IMR-90 (cell line): Measurements from ENCODE around the gene FCHO1. TPM values are rescaled to one million over a fixed set of nuclear protein-coding genes. Genes with fewer than 3 reads are reported as not detected.
A peak's percentile ranks its signal among the peaks of the same experiment; 100 is the strongest.

Experiments used
- ATAC-seq: fragments of 200-7000 bp; cut with Tn5 transposase; 2 replicates; pipeline ENCODE4 v1.9.1; 2020; ENCODE audit warnings: low read depth, mild to moderate bottlenecking, moderate library complexity
- BruUV-seq: library from RNA; stranded (reverse); fragments of 400-500 nt; replicated peaks from 2 replicates; lab custom pipeline; 2021; lab: Mats Ljungman, UMichigan
- CTCF ChIA-PET: fragments of 300-600 bp; formaldehyde crosslinking; extraction: SDS; loops from one replicate; lab custom pipeline; 2021; ENCODE audit warnings: antibody characterized with exemption; lab: Yijun Ruan, JAX
- POLR2A ChIA-PET: fragments of 300-600 bp; sonication (Branson Sonifier 250); formaldehyde crosslinking; loops from one replicate; lab custom pipeline; 2022; ENCODE audit warnings: antibody characterized with exemption; ENCODE audit not compliant: unreplicated experiment; lab: Charles Lee
- DNase-seq: peaks from one replicate; pipeline ENCODE4 v3.0.0; 2013
- H2AFZ ChIP-seq: replicated peaks from 2 replicates; pipeline ENCODE3; 2013; ENCODE audit warnings: low read length, mild to moderate bottlenecking; ENCODE audit not compliant: poor library complexity
- H2AK5ac ChIP-seq: 2 replicates; pipeline ENCODE4 v1.6.1; 2013; ENCODE audit warnings: low read depth, low read length, inconsistent platforms
- H2AK9ac ChIP-seq: replicated peaks from 2 replicates; pipeline ENCODE3; 2013; ENCODE audit warnings: mild to moderate bottlenecking, low read depth, low read length, moderate library complexity; ENCODE audit not compliant: poor library complexity
- H2BK120ac ChIP-seq: 2 replicates; pipeline ENCODE4 v1.6.1; 2013; ENCODE audit warnings: low read depth, low read length, inconsistent platforms
- H2BK15ac ChIP-seq: 3 replicates; pipeline ENCODE4 v1.6.1; 2013; ENCODE audit warnings: low read depth, low read length, inconsistent platforms
- H2BK20ac ChIP-seq: 2 replicates; pipeline ENCODE4 v1.6.1; 2013; ENCODE audit warnings: low read depth, mild to moderate bottlenecking, inconsistent platforms, low read length, moderate library complexity
- H2BK5ac ChIP-seq: 2 replicates; pipeline ENCODE4 v1.6.1; 2013; ENCODE audit warnings: mild to moderate bottlenecking, low read depth, low read length, inconsistent platforms; ENCODE audit not compliant: poor library complexity, severe bottlenecking
- H3K14ac ChIP-seq: replicated peaks from 2 replicates; pipeline ENCODE4 v1.6.1; 2013; ENCODE audit warnings: low read depth, low read length, inconsistent platforms
- H3K18ac ChIP-seq: 2 replicates; pipeline ENCODE4 v1.6.1; 2013; ENCODE audit warnings: low read depth, low read length, control low read depth
- H3K23ac ChIP-seq: 2 replicates; pipeline ENCODE4 v1.6.1; 2013; ENCODE audit warnings: low read depth, low read length, inconsistent platforms
- H3K27ac ChIP-seq: 2 replicates; pipeline ENCODE4 v1.5.1; 2013; ENCODE audit warnings: mild to moderate bottlenecking, control low read depth, low read length; ENCODE audit not compliant: insufficient read depth
- H3K27me3 ChIP-seq: 2 replicates; pipeline ENCODE4 v1.6.1; 2013; ENCODE audit warnings: low read length; ENCODE audit not compliant: control insufficient read depth, insufficient read depth
- H3K36me3 ChIP-seq: 2 replicates; pipeline ENCODE4 v1.6.1; 2013; ENCODE audit warnings: low read length, mixed read lengths; ENCODE audit not compliant: control insufficient read depth, insufficient read depth
- H3K4ac ChIP-seq: 2 replicates; pipeline ENCODE4 v1.6.1; 2013; ENCODE audit warnings: low read depth, low read length, inconsistent platforms
- H3K4me1 ChIP-seq: 2 replicates; pipeline ENCODE4 v1.6.1; 2013; ENCODE audit warnings: low read length, mixed read lengths; ENCODE audit not compliant: control insufficient read depth, insufficient read depth
- H3K4me2 ChIP-seq: 2 replicates; pipeline ENCODE4 v1.6.1; 2013; ENCODE audit warnings: low read depth, mild to moderate bottlenecking, control low read depth, low read length, moderate library complexity
- H3K4me3 ChIP-seq: 2 replicates; pipeline ENCODE4 v1.5.1; 2013; ENCODE audit warnings: low read depth, mild to moderate bottlenecking, control low read depth, low read length, moderate library complexity; ENCODE audit not compliant: insufficient read depth
- H3K56ac ChIP-seq: 2 replicates; pipeline ENCODE4 v1.6.1; 2013; ENCODE audit warnings: low read length, inconsistent platforms; ENCODE audit not compliant: insufficient read depth; ENCODE audit errors: extremely low read depth
- H3K79me1 ChIP-seq, 2 experiments: 2 replicates each; pipeline ENCODE4 v1.6.1; 2013; ENCODE audit warnings: low read length in 2 of 2, inconsistent platforms in 1 of 2, low read depth in 1 of 2
- H3K9ac ChIP-seq: 2 replicates; pipeline ENCODE4 v1.6.1; 2013; ENCODE audit warnings: low read depth, low read length, control low read depth
- H3K9me1 ChIP-seq: 2 replicates; pipeline ENCODE4 v1.6.1; 2013; ENCODE audit warnings: low read length, inconsistent platforms; ENCODE audit not compliant: insufficient read depth
- H3K9me3 ChIP-seq: 2 replicates; pipeline ENCODE4 v1.6.1; 2013; ENCODE audit warnings: low read length; ENCODE audit not compliant: control insufficient read depth, insufficient read depth
- H4K20me1 ChIP-seq: 2 replicates; pipeline ENCODE4 v1.6.1; 2013; ENCODE audit warnings: low read length, inconsistent platforms; ENCODE audit not compliant: insufficient read depth
- H4K5ac ChIP-seq: 2 replicates; pipeline ENCODE4 v1.6.1; 2013; ENCODE audit warnings: mild to moderate bottlenecking, low read depth, low read length, control low read depth
- H4K8ac ChIP-seq, 2 experiments: 2 replicates each; pipeline ENCODE4 v1.6.1; 2013; ENCODE audit warnings: low read depth in 2 of 2, low read length in 2 of 2, control low read depth in 1 of 2, inconsistent platforms in 1 of 2
- H4K91ac ChIP-seq: 2 replicates; pipeline ENCODE4 v1.6.1; 2013; ENCODE audit warnings: low read depth, low read length, inconsistent platforms; ENCODE audit not compliant: insufficient read depth
- BHLHE40 ChIP-seq: fragments of 150-350 bp; IDR thresholded peaks from 2 replicates; pipeline ENCODE4 v1.6.1; 2016; ENCODE audit warnings: mild to moderate bottlenecking, low read depth, low read length
- MXI1 ChIP-seq: IDR thresholded peaks from 2 replicates; pipeline ENCODE4 v1.6.1; 2012; ENCODE audit warnings: low read depth, mild to moderate bottlenecking, low read length, moderate library complexity, borderline replicate concordance
- POLR2A ChIP-seq: IDR thresholded peaks from 2 replicates; pipeline ENCODE4 v1.6.1; 2012; ENCODE audit warnings: mild to moderate bottlenecking, low read depth, low read length
- RAD21 ChIP-seq: IDR thresholded peaks from 2 replicates; pipeline ENCODE4 v1.6.1; 2012; ENCODE audit warnings: low read length, improper control_type of control experiment
- RCOR1 ChIP-seq: IDR thresholded peaks from 2 replicates; pipeline ENCODE4 v1.6.1; 2012; ENCODE audit warnings: mild to moderate bottlenecking, low read length, improper control_type of control experiment; ENCODE audit not compliant: insufficient replicate concordance
- RFX5 ChIP-seq: IDR thresholded peaks from 2 replicates; pipeline ENCODE4 v1.8.0; 2012; ENCODE audit warnings: low read depth, mild to moderate bottlenecking, low read length, moderate library complexity
- WGBS, 2 experiments: methylation state at CpG; one replicate each; pipeline versions ENCODE4 v1.1.5 to v1.1.7; 2013; ENCODE audit warnings: missing lambda C conversion rate in 2 of 2; ENCODE audit not compliant: insufficient read length in 1 of 2; ENCODE audit errors: extremely low coverage in 2 of 2; 5-methylcytosine and 5-hydroxymethylcytosine counted together
- dilution Hi-C: fragments of 300-500 bp; cut with HindIII; formaldehyde crosslinking; loops from one replicate; pipeline ENCODE4 v1.14.3; 2018; ENCODE audit warnings: low sequenced_read_pairs; ENCODE audit not compliant: unreplicated experiment
- in situ Hi-C: fragments of 300-500 bp; cut with MboI; formaldehyde crosslinking; loops from 3 replicates; pipeline ENCODE4 v1.14.3; 2019; ENCODE audit warnings: low sequenced_read_pairs, inconsistent platforms, mixed read lengths
- intact Hi-C: fragments of 100-400 bp; cut with micrococcal nuclease; formaldehyde crosslinking; loops from 2 replicates; pipeline ENCODE4 v1.10.0; 2022
- polyA plus RNA-seq, 3 experiments: library from polyadenylated mRNA; depleted of rRNA; stranded (reverse); fragments of >200 nt; gene quantifications; 2 replicates each; pipeline ENCODE4 v1.2.3, GENCODE V29; 2012; ENCODE audit warnings: low replicate concordance in 1 of 3
- total RNA-seq: library from RNA; depleted of rRNA; stranded (reverse); fragments of >200 nt; gene quantifications from 2 replicates; pipeline ENCODE4 v1.2.3, GENCODE V29; 2012
- TF ChIP-seq, protein P1 (sequence below): fragments of 150-350 bp; IDR thresholded peaks from 2 replicates; pipeline ENCODE4 v1.6.1; 2017; ENCODE audit warnings: mild to moderate bottlenecking, antibody characterized with exemption, low read length, low read depth

FCHO1 gene
- total and polyA plus RNA-seq, 2 of the 4 experiments (the other 2 are of a cell fraction), result 0.18 to 1.0 TPM

DNA sequence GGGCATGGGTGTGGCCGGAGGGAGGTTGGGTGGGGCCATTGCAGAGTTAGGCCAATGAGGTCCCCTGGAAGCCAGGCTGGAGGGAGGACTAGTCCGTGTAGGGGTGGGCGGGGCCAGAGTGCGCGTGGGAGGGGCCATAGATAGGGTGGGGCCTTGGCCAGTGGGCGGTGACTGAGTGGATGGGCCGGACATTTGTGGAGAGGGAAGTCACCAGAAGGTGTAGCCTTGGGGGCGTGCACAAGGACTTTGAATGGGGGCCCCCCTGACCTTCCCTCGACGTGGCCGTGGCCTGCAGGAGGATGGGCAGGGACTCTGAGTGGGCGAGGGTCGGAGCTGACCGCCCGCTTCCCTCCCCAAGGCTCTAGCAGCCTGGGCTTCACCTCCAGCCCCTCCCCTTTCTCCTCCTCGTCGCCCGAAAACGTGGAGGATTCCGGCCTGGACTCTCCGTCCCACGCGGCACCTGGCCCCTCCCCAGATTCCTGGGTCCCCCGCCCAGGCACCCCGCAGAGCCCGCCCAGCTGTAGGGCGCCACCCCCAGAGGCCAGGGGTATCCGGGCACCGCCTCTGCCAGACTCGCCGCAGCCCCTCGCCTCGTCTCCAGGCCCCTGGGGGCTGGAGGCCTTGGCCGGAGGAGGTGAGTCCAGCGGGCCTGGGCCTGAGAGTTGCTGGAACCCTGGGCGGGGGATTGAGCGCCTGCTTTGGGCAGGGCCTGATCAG, 27.1 kb downstream of the FCHO1 start:
- Histone ChIP-seq H2BK15ac (no peak overlapping the region), H3K4ac (no peak overlapping the region), H3K9me3 (no peaks in the 10 kb centered on the region), H3K27ac (no peak overlapping the region), H4K5ac (no peak overlapping the region), H2BK120ac (no peak overlapping the region), H3K18ac (no peak overlapping the region), H3K79me1 (no peaks in the 10 kb centered on the region), H4K8ac (no peak overlapping the region), H3K56ac (no peak overlapping the region), H2BK5ac (no peak overlapping the region), H3K4me1 (no peaks in the 10 kb centered on the region), H3K14ac (no peak overlapping the region), H3K9me1 (no peaks in the 10 kb centered on the region), H2AK9ac (peak overlapping the region; percentile 42), H2BK20ac (no peak overlapping the region), H2AK5ac (no peak overlapping the region), H3K27me3 (no peaks in the 10 kb centered on the region; the same call in 1 of the 2 replicates), H3K23ac (no peak overlapping the region), H3K4me2 (no peak overlapping the region; the same call in 1 of the 2 replicates), H4K20me1 (no peaks in the 10 kb centered on the region), H2AFZ (peak overlapping the region; percentile 93), H3K9ac (no peak overlapping the region), H3K4me3 (no peak overlapping the region), H4K91ac (no peak overlapping the region), H3K36me3 (no peaks in the 10 kb centered on the region)
- DNase-seq (peak; percentile 10), ATAC-seq (peak; percentile 88)
- intact Hi-C loops, result no loop called here
- dilution Hi-C loops, result no loop called here
- ChIA-PET POLR2A (no interaction called here), CTCF (no interaction called here)
- no TSS peak for BruUV-seq
- in situ Hi-C loops, result no loop called here
- WGBS, 2 experiments, result 6% methylated on average over 4 of the region's 37 CpGs; no CpG with 5 or more reads in 1 of the 2 experiments
- TF ChIP-seq POLR2A (no peak), RCOR1 (no peak), BHLHE40 (no peak), RFX5 (no peak), RAD21 (no peak), MXI1 (no peak)
- TF ChIP-seq, protein P1, sequence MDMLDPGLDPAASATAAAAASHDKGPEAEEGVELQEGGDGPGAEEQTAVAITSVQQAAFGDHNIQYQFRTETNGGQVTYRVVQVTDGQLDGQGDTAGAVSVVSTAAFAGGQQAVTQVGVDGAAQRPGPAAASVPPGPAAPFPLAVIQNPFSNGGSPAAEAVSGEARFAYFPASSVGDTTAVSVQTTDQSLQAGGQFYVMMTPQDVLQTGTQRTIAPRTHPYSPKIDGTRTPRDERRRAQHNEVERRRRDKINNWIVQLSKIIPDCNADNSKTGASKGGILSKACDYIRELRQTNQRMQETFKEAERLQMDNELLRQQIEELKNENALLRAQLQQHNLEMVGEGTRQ, result no peak
